Measurements from ENCODE around the gene NIPBL.
"Not testable (repeated sequence)": the region's sequence is repeated elsewhere in the genome, so short reads cannot be mapped to it uniquely, and the experiment has no call there.

Gene NIPBL

DNA sequence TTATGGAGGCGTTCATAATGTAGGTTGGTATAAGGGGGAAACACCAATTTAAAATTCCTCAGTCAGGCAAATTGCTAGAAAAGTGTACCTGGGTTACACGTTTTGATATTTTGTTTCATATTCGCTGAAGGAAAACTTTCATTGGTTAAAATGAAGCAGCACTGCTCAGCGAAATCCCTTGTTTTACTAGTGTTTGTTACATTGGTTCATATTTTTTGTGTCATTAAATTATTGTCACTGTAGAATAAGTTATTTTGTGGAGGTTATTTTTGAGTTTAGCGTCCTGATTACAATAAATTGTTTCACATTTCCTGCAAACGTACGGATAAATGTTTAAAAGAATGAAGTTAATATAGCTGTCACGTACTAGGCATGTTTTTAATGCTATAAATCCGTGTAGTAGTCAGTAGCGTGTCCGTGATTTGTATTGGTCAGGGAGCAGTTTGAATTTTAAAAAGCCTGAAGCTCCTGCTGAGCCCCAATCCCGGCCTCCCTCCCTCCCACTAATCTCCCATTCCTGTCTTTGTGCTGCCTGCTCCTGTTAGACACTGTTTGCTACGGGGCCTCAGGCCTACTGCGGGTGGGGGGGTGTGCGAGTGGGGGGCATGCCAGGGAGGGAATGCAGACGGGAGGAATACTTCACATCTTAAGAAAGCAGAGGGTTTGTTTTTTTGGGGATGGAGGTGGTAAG lies 2.0 kb downstream of the NIPBL start:
- in situ Hi-C loops (cut with MboI; ENCODE audit: low sequenced_read_pairs), result no loop called here

DNA sequence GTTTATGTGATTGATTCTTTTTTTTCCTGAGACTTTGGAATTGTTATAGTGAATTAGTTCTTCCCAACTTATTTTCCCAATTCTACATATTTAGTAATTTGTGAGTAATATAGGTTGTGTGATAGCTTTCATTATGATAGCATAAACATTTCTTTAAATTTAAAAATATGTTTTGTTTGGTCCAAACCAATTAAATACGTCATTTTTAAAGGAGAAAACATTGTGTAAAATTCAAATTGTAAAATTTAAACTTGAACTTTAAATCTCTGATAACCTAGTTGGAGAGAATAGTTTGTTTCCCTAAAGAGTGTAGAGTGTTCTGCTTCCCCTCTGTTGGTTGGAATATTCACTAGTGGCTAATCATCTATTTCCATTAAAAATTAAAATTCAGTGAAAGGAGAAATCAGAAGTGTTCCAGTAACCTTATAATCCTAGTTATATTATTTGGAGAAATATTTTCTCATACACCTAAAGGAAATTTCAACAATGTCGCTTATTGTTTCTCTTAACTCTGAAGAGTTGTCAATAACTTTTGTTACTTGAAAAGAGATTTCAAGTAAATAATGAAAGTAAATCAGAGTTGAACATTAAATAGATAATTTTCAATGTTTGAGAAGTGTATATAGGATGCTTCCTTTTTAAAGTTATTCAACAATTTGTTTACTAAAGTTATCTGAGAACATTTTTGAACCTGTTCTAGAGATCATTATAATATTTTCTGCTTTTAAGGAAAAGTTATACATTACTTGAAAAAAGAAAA lies 2.9 kb downstream of the NIPBL start:
- in situ Hi-C loops (cut with MboI; ENCODE audit: low sequenced_read_pairs), result no loop called here

DNA sequence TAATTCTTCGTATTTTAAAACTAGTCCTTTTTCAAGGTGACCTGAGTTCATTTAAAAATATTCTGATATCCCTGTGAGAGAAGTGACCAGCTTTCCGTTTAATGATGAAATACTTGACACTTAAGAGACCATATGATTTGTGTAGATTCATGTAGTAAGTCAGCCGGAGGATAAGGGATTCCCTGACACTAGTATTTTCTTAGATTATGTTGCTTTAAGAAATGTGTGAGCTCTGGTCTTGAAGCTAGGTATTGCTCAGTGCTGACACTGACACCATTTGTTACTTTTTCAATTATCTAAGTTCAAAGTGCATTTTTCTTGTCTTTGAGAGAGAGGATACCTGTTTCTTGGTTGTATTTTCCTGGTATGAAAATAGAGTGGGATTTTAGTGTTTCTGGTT lies 4.2 kb downstream of the NIPBL start:
- in situ Hi-C loops (cut with MboI; ENCODE audit: low sequenced_read_pairs), result no loop called here

DNA sequence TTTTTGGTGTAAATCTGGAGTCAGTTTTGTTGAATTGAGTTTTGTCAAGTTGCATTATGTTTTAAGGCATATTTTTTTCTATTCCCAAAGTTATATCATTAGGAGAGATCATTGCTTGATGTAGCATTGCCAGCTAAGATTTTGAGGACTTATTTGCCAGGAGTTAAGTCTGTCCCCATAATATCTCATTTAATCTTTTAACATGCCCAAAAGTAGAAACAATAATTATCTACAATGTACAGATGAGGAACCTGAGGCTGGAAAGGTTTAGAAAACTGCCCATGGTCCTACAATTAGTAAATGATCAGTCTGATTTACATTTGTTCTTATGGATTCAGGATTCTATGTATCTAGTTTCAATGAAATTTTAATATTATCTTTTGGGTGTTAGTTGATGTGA lies 4.7 kb downstream of the NIPBL start:
- in situ Hi-C loops (cut with MboI; ENCODE audit: low sequenced_read_pairs), result no loop called here

DNA sequence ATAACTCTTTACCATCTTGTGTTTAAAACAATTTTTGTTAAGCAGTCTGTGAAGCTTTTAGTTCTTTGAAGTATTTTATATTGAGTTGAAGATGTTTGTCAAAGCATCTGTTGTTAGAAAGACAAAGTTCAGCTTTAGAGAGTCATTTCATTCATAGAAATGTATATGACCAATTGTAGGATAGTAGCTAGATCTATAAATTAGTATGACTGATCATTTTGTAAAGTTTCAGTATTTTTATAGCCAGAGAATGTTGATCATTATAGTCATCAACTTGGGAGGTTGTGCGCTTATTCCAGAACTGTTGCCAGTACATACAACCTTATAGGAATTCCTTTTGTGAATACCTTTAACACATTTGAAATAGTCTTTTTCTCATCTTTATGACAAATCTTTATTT lies 5.2 kb downstream of the NIPBL start:
- in situ Hi-C loops (cut with MboI; ENCODE audit: low sequenced_read_pairs), result no loop called here

DNA sequence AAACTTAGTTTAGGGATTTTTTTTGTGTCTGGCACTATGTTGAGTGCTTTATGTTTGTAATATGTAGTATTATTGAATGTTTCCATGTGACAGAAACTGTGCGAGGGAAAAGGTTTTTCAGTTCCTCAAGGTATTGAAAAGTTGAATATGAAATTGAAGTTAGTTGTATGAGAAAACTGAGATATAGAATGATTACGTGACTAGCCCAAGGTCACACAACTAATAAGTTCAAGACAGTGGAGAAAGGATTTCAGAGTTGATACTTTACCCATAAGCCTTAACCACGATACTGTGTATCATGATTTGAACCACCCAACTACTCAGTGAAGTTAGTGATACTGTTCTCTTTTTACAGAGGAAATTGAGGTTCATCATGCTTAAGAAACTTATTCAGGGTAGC lies 5.7 kb downstream of the NIPBL start:
- in situ Hi-C loops (cut with MboI; ENCODE audit: low sequenced_read_pairs), result no loop called here

DNA sequence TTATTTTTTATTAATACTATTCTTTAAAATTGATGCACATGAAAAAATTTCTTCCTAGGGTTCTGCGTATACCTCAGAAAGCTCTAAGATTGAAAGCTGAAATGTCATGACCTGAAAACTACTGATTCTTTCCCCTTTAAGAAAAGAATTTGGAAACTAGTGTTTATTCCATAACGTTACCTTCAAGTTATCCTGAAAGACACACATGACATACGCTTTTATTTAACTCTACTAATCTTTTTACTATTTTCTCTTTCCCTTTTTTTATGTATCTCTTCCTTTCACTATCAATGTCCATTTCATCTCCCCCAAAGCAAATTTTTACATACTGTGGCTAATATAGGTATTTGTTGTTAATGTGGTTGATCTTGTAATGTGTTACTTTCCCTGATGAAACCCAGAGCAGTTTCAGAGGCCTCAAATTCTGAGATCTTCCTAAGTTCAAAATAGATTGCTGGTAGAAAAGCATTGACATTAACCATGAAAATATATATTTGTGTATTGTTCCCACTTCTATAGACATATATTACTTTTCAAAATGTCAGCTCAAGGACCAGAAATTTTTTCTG lies 7.4 kb downstream of the NIPBL start:
- in situ Hi-C loops (cut with MboI; ENCODE audit: low sequenced_read_pairs), result no loop called here

DNA sequence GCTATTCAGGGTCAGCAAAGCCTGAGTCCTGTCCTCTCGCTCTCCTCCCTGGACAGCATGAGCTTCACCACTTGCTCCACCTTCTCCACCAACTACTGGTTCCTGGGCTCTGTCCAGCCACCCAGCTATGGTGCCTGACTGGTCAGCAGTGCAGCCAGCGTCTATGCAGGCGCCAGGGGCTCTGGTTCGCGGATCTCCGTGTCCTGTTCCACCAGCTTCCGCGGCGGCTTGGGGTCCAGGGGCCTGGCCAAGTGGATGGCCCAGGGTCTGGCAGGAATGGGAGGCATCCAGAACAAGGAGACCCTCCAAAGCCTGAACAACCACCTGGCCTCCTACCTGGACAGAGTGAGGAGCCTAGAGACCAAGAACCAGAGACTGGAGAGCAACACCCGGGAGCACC lies 8.6 kb downstream of the NIPBL start:
- in situ Hi-C loops (cut with MboI; ENCODE audit: low sequenced_read_pairs), result no loop called here

DNA sequence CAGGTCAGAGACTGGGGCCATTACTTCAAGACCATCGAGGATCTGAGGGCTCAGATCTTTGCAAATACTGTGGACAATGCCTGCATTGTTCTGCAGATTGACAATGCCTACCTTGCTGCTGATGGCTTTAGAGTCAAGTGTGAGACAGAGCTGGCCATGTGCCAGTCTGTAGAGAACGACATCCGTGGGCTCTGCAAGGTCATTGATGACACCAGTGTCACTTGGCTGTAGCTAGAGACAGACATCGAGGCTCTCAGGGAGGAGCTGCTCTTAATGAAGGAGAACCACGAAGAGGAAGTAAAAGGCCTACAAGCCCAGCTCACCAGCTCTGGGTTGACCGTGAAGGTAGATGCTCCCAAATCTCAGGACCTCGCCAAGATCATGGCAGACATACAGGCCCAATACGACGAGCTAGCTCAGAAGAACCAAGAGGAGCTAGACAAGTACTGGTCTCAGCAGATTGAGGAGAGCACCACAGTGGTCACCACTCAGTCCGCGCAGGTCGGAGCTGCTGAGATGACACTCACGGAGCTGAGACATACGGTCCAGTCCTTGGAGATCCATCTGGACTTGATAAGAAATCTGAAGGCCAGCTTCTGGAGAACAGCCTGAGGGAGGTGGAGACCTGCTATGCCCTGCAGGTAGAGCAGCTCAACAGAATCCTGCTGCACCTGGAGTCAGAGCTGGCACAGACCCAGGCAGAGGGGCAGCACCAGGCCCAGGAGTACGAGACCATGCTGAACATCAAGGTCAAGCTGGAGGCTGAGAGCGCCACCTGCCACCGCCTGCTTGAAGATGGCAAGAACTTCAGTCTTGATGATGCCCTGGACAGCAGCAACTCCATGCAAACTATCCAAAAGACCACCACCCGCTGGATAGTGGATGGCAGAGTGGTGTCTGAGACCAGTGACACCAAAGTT lies 9.3 kb downstream of the NIPBL start:
- in situ Hi-C loops (cut with MboI; ENCODE audit: low sequenced_read_pairs), result no loop called here

DNA sequence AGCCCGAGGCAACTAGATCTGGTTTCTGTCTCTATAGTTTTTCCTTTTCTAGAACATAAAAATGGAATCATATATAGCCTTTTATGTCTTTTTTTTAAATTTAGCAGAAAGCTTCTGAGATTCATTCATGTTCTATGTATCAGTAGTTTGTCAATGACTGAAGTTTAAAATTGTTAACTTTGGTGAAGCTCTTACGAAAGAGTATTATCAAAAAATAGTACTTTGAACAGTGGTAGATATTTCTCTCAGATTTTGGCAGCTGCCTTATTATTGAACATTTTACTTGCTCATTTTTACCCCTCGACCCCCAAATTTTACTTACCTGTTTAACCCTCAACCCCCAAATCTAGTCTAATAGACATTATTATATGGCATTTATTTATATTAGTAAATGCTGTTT lies 10.2 kb downstream of the NIPBL start:
- in situ Hi-C loops (cut with MboI; ENCODE audit: low sequenced_read_pairs), result no loop called here

DNA sequence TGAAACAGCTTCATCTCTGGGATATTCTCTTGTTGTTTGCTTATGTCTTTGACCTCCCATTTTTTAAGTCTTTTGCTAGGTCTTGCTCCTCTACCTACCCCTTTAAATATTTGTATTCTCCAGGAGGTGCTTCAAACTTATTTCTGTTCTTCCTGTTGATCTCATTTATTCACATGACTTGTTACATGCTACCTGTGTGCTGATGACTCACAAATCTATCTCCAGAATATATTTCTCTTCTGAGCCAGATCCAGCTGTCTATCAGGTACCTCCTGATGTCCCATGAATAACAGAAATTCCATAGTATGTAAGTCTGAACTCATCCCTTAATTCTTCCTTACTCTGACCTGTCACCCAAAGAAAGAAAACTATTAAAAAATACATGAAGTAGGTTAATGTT lies 11.0 kb downstream of the NIPBL start:
- in situ Hi-C loops (cut with MboI; ENCODE audit: low sequenced_read_pairs), result no loop called here

DNA sequence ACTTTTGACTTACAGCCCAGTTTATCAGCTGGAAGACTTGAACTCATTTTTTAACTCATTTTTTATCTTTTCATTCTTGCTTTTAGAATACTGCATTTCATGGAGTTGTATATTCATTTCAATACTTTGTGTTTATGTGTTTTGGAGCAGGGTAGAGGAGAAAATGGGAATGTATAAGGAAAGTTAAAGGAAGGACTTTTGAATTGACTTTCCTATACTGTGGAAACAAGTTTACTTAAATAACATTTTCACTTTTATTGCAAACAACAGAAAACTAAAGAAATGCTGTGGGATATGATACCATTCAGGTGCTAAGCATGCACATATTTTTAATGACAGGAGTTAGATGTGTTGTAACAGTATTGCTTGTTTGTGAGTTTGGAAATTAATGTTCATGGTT lies 11.7 kb downstream of the NIPBL start:
- in situ Hi-C loops (cut with MboI; ENCODE audit: low sequenced_read_pairs), result no loop called here

DNA sequence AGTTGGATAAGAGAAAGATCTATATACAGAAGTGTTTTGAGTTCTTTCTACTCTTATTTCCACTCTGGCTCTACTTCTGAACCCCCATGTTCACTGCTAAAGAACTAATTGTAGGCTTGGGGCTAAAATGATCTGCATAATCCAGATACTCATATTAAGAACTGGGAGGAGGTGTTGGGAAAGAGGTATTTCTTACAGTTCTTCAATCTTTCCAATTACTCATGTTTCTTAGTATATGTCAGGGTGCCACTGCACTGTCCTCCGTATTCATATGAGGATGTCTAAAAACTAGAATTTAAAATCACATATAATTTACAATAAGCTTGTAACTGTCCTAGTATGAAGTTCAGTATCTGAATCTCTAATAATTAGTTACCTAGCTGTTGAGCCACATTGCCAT lies 12.7 kb downstream of the NIPBL start:
- in situ Hi-C loops (cut with MboI; ENCODE audit: low sequenced_read_pairs), result no loop called here

DNA sequence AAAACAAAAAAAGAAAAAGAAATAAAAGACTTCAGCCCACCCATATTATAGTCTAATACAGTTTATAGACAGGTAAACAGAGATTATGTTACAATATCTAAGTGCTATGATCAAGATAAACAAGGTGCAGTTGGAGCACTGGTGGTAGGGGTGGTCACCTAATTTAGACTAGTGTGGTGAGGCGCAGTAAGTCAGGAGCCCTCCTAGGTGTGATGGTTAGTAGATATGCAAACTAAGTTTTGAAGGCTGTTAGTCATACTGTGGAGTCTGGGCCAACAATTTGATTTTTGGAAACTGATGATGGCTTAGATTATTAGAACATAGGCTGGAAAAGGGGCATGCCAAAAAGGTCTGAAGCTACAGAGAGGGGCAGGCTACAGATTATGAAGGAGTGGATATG lies 14.7 kb downstream of the NIPBL start:
- in situ Hi-C loops (cut with MboI; ENCODE audit: low sequenced_read_pairs), result no loop called here

DNA sequence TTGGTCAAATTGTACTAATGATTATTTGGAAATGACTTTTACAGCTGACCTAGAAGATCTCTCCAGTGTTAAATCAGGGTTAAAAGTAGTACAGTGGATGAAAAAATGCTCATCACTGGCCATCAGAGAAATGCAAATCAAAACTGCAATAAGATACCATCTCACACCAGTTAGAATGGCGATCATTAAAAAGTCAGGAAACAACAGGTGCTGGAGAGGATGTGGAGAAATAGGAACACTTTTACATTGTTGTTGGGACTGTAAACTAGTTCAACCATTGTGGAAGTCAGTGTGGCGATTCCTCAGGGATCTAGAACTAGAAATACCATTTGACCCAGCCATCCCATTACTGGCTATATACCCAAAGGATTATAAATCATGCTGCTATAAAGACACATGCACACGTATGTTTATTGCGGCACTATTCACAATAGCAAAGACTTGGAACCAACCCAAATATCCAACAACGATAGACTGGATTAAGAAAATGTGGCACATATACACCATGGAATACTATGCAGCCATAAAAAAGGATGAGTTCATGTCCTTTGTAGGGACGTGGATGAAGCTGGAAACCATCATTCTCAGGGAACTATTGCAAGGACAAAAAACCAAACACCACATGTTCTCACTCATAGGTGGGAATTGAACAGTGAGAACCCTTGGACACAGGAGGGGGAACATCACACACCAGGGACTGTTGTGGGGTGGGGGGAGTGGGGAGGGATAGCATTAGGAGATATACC lies 15.7 kb downstream of the NIPBL start:
- in situ Hi-C loops (cut with MboI; ENCODE audit: low sequenced_read_pairs), result not testable (repeated sequence)

DNA sequence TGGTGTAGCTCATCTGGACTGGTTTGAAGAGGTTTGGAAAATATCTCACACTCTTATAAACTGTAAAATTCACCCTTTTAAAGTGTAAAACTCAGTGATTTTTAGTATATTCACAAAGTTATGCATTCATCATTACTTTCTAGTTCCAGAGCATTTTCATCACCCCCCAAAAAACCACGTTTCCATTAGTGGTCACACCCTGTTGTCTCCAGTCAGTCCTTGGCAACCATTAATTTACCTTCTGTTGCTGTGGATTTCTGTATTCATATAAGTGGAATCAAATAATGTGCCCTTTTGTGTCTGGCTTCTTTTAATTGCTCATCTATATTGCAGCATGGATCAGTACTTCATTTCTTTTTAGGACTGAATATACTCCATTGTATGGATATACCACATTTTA lies 18.4 kb downstream of the NIPBL start:
- in situ Hi-C loops (cut with MboI; ENCODE audit: low sequenced_read_pairs), result no loop called here

DNA sequence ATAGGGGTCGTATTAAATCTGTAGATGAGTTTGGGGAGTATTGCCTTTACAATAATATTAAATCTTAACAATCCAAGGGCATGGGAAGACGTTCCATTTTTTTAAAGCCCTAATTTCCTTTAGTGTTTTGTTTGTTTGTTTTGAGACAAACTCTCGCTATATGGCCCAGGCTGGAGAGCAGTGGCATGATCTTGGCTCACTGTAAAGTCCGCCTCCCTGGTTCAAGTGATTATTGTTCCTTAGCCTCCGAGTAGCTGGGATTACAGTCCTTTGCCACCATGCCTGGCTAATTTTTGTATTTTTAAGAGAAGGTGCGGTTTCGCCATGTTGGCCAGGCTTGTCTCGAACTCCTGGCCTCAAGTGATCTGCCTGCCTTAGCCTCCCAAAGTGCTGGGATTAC lies 19.9 kb downstream of the NIPBL start:
- in situ Hi-C loops (cut with MboI; ENCODE audit: low sequenced_read_pairs), result no loop called here

DNA sequence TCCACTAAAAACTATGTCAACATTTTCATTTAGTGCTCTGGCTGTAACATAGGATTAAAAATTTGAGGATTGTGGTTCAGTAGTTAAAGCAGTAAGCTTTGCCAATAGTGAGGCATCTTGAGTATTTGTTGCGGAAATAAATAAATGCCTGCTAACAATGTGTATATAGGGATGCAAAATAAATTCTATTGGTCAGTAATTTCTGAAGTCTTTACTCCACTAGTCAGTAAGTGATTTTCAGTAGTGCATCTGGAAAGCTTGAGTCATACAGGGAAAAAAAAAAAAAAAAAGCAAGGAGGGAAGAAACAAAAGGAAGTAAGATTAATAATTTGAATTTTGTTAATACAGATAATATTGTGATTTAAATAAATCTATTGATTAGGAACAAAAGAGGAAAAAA lies 21.0 kb downstream of the NIPBL start:
- in situ Hi-C loops (cut with MboI; ENCODE audit: low sequenced_read_pairs), result no loop called here

DNA sequence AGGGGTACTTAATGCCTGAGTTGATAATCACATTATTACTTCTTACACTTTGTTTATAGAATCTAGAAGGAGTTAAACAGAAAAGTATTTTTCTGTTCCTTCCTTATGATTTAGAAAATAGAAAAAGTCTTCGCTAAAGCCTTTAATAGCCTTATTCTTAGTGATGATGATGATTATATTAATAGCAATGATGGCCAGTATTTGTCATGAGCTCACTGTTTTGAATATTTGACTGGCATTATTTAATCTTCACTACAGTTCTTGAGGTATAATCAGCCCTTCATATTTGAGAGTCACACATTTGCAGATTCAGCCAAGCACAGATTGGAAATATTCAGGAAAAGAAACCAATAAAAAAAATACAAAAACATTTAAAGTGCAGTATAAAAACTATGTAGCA lies 23.3 kb downstream of the NIPBL start:
- in situ Hi-C loops (cut with MboI; ENCODE audit: low sequenced_read_pairs), result no loop called here

DNA sequence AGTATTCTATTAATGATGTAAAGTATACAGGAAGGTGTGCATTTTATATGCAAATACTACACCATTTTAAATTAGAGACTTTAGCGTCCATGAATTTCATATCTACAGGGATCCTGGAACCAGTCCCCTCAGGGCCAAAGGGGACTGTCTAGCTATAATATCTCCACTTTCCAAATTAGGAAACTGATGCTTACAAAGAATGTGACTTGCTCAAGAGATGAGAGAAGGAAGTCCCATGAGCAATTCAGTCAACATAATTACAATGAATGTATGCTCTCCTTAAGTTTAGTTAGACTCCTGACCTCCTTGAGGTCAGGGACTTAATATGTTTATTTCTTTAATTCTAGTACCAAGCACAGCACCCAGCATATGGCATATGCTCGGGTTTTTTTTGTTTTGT lies 23.7 kb downstream of the NIPBL start:
- in situ Hi-C loops (cut with MboI; ENCODE audit: low sequenced_read_pairs), result no loop called here

DNA sequence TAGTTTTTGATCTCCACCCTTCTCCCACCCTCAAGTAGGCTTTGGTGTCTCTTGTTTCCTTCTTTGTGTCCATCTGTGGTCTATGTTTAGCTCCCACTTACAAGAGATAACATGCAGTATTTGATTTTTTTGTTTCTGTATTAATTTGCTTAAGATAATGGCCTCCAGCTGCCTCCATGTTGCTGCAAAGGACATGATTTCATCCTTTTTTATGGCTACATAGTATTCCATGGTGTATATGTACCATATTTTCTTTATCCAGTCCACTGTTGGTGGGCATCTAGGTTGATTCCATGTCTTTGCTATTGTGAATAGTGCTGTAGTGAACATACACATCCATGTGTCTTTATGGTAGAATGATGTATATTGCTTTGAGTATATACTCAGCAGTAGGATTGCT lies 24.5 kb downstream of the NIPBL start:
- in situ Hi-C loops (cut with MboI; ENCODE audit: low sequenced_read_pairs), result not testable (repeated sequence)

Data from HL-60/S4 (cell line).